Lung (tissue), 12 donors: ENCODE data around the gene OR1K1. TPM values are rescaled to one million over a fixed set of nuclear protein-coding genes. Genes with fewer than 3 reads are reported as not detected.
"Not testable (repeated sequence)": the region's sequence is repeated elsewhere in the genome, so short reads cannot be mapped to it uniquely, and the experiment has no call there.

ENCODE experiments used
- ATAC-seq: fragments of 200-7000 bp; cut with Tn5 transposase; one replicate; pipeline ENCODE4 v1.9.1; 2020; ENCODE audit warnings: moderate number of reproducible peaks; ENCODE audit not compliant: insufficient read depth, low FRiP score
- DNase-seq, 3 donors: peaks; one replicate each; pipeline ENCODE4 v3.0.0-alpha.2; 2013 to 2017
- H3K27ac ChIP-seq, 2 donors: one replicate each; pipeline ENCODE4 v1.5.1; 2013; ENCODE audit warnings: mild to moderate bottlenecking in 2 of 2, moderate library complexity in 2 of 2, control low read depth in 1 of 2, inconsistent platforms in 1 of 2, low read depth in 1 of 2, low read length in 1 of 2
- H3K27me3 ChIP-seq, 3 donors: one replicate each; pipeline ENCODE4 v1.5.1; 2013; ENCODE audit warnings: low read length in 2 of 3; ENCODE audit not compliant: control insufficient read depth in 3 of 3, insufficient read depth in 3 of 3
- H3K36me3 ChIP-seq, 4 donors: one replicate each; pipeline ENCODE4 v1.5.1; 2013; ENCODE audit warnings: low read length in 4 of 4, mild to moderate bottlenecking in 1 of 4, moderate library complexity in 1 of 4; ENCODE audit not compliant: control insufficient read depth in 4 of 4, insufficient read depth in 4 of 4
- H3K4me1 ChIP-seq, 5 donors: one replicate each; pipeline ENCODE4 v1.5.1; 2013; ENCODE audit warnings: low read length in 5 of 5, mild to moderate bottlenecking in 2 of 5, moderate library complexity in 1 of 5; ENCODE audit not compliant: control insufficient read depth in 5 of 5, insufficient read depth in 5 of 5
- H3K4me3 ChIP-seq: one replicate; pipeline ENCODE4 v1.5.1; 2013; ENCODE audit warnings: mild to moderate bottlenecking, control low read depth, moderate library complexity
- H3K9ac ChIP-seq, 2 donors: one replicate each; pipeline ENCODE4 v1.5.1; 2013; ENCODE audit warnings: low read length in 2 of 2, control low read depth in 1 of 2; ENCODE audit not compliant: insufficient read depth in 1 of 2
- H3K9me3 ChIP-seq, 4 donors: one replicate each; pipeline ENCODE4 v1.5.1; 2013; ENCODE audit warnings: low read length in 3 of 4, mild to moderate bottlenecking in 1 of 4, moderate library complexity in 1 of 4; ENCODE audit not compliant: control insufficient read depth in 4 of 4, insufficient read depth in 3 of 4
- CTCF ChIP-seq: IDR thresholded peaks from 2 replicates; pipeline ENCODE4 v1.5.1; 2012; ENCODE audit warnings: mild to moderate bottlenecking; ENCODE audit errors: control extremely low read depth, extremely low read depth
- WGBS, 2 donors: extraction: QIAGEN DNeasy Blood & Tissue Kit; methylation state at CpG; one replicate each; pipeline ENCODE4 v1.1.7; 2013; 5-methylcytosine and 5-hydroxymethylcytosine counted together
- polyA plus RNA-seq, 2 donors: library from polyadenylated mRNA; stranded (reverse); fragments of 200-250 nt; gene quantifications; one replicate each; pipeline ENCODE4 v1.2.1, GENCODE V29; 2013
- total RNA-seq, 2 donors: library from RNA; depleted of rRNA in 1 of 2; stranded (reverse); fragments of >200 nt in 1 of 2; gene quantifications; one replicate each; pipeline ENCODE4 v1.2.1, GENCODE V29; 2014 to 2021
- donor health status: control.
- donor health status: control.
- donor health status: Bipolar disorder and iron deficiency.
- donor health status: healthy.
- donor health status: DM: yes; HTN: yes; CAD: no.

The OR1K1 gene
- total and polyA plus RNA-seq, 4 donors: not detected

DNA sequence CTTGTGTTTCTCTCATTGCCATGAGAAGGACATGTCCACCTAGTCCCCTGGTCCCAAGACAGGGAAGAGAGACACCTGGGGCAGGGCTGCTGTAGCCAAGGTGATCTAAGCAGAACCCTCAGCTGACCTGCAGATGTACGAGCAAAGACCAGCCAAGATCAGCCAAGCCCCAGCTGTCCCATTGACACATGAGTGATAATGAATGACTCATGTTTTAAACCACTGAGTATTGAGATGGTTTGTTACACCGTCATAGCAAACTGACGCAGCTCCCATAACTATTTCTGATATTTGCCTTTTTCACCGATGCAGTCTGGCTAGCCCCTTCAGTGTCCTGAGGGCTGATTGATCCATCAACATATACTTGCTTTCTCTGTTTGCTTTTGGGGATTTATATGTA lies 6.7 kb downstream of the OR1K1 start:
- DNase-seq: no peak
- Histone ChIP-seq H3K27me3 (no peaks in the 10 kb centered on the region), H3K9me3 (no peaks in the 10 kb centered on the region), H3K27ac (no peak overlapping the region), H3K4me3 (no peak overlapping the region), H3K36me3 (no peaks in the 10 kb centered on the region), H3K9ac (no peak overlapping the region), H3K4me1 (peaks cover 0 to 6% (median 1%) of the 10 kb centered on the region in 5 donors)
- no peak for TF ChIP-seq CTCF
- no peak for ATAC-seq
- 91 to 92% methylated on average over 4 of the region's 4 CpGs for WGBS, 2 donors

DNA sequence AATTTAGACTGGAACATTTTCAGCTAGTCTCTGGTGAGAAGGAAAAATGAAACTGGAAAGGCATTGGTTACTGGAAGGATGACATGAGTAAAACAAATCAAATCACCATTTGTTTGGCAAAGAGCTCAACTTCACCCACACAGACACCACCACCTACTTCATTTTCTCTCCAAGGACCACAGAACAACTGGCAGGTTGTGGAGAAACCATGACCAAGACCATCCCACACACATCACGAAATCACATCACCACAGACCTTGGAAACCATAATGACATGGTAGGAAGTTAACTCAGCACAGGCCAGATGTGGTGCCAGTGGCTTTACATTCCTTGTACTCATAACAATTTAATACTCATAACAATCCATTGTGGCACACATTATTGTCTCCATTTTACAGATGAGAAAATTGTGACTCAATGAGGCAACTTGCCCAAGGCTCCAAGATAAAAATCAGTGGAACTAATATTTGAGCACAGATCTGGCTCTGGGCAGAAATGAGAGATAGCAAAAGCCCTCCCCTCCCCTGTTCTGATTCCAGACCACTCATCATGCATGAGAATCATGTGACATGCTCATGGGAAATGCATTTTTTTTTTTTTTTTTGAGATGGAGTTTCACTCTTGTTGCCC lies 7.5 kb downstream of the OR1K1 start:
- Histone ChIP-seq H3K9me3 (no peaks in the 10 kb centered on the region), H3K36me3 (no peaks in the 10 kb centered on the region), H3K27ac (no peak overlapping the region), H3K27me3 (no peaks in the 10 kb centered on the region), H3K9ac (peak overlapping the region in 1 of 2 donors; percentile 11), H3K4me3 (no peak overlapping the region), H3K4me1 (peaks cover 0 to 6% (median 1%) of the 10 kb centered on the region in 5 donors)
- TF ChIP-seq CTCF: no peak
- DNase-seq (no peak), ATAC-seq (no peak)
- 67 to 80% methylated on average over 1 of the region's 1 CpG for WGBS, 2 donors

DNA sequence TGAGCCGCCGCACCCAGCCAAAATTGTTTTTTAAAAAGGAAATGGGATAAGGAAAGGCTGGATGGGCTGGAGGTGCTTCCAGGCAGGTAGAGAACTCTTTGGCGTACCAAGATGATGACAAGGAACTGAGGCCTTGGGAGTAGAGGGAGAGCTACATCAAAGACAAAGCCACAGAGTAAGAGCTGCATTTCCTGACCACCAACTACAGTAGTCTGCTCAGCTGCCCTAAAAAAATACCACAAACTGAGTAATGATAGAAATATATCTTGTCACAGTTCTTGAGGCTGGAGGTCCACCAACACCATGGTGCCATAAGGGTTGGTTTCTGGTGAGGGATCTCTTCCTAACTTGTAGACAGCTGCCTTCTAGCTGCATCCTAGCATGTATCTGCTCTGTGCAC lies 8.2 kb downstream of the OR1K1 start:
- H3K27ac ChIP-seq: no peak overlapping the region
- no peak overlapping the region for H3K4me3 ChIP-seq
- no peaks in the 10 kb centered on the region for H3K36me3 ChIP-seq
- H3K9ac ChIP-seq: peak overlapping the region in 1 of 2 donors; percentile 28
- 92 to 94% methylated on average over 3 of the region's 3 CpGs for WGBS, 2 donors
- no peaks in the 10 kb centered on the region for H3K27me3 ChIP-seq
- H3K9me3 ChIP-seq: no peaks in the 10 kb centered on the region
- H3K4me1 ChIP-seq: peaks cover 0 to 6% (median 1%) of the 10 kb centered on the region in 5 donors
- no peak for DNase-seq
- ATAC-seq: no peak
- TF ChIP-seq CTCF: no peak

GRCh38 chr9:122809261-122809660 lies 9.3 kb downstream of the OR1K1 start:
- ATAC-seq, H3K4me1 ChIP-seq, H3K9me3 ChIP-seq, H3K27me3 ChIP-seq, DNase-seq, H3K4me3 ChIP-seq, H3K36me3 ChIP-seq, H3K9ac ChIP-seq, H3K27ac ChIP-seq: not testable (repeated sequence)
- 68 to 74% methylated on average over 7 of the region's 7 CpGs for WGBS, 2 donors
